Suppressor macrophage (primary cell): Measurements from ENCODE around the gene KRTAP1-5.
"Not testable (repeated sequence)": the region's sequence is repeated elsewhere in the genome, so short reads cannot be mapped to it uniquely, and the experiment has no call there.

ENCODE experiments used
- DNase-seq, 4 experiments: peaks; one replicate each; pipeline ENCODE4 v3.0.0-alpha.2; 2020 to 2022
- total RNA-seq, 17 experiments: gene quantifications; one replicate each; lab custom pipeline; 2026; ENCODE audit warnings: mixed read lengths in 6 of 17, inconsistent platforms in 3 of 17; lab: John Stamatoyannopoulos, UW

The KRTAP1-5 gene
- total RNA-seq, result 0 to 0.22 (median 0) reads per million in 17 experiments

DNA sequence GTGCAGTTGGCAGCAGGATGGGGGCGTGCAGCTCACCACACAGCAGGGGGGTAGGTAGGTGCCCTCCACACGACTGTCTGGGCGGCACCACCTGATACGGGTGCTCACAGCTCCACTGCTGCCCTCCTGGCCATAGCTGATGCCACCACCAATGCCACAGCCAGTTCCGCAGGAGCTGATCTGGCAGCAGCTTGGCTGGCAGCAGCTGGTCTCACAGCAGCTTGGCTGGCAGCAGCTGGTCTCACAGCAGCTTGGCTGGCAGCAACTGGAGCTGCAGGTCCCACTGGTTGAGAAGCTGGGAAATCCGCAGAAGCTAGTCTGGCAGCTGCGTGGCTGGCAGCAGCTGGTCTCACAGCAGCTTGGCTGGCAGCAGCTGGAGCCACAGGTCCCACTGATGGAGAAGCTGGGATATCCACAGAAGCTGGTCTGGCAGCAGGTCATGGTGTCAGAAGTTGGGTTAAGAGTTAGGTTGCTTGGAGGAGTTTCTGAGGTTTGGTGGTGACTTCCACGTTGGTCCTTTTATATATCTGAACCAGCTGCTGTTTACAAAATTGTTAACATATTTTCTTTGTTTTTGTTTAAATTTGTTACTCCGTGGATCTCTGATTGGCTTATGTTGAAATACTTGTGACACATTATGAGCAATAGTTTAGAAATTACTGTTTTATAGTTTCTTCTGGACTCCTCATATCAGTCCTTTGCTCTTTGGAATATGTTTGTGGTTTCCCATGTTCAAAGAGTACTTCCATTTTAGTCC, at the start of gene KRTAP1-5:
KRTAP1-5 (minus strand) TSS at position 494 of the 757 bp plus-strand sequence; CDS start at position 441, 53 bp downstream.
- DNase-seq, result no peak

- DNase-seq, result no peak
Observed at GRCh38 chr17:41076788-41077187, 49.8 kb upstream of the KRTAP1-5 start.

DNA sequence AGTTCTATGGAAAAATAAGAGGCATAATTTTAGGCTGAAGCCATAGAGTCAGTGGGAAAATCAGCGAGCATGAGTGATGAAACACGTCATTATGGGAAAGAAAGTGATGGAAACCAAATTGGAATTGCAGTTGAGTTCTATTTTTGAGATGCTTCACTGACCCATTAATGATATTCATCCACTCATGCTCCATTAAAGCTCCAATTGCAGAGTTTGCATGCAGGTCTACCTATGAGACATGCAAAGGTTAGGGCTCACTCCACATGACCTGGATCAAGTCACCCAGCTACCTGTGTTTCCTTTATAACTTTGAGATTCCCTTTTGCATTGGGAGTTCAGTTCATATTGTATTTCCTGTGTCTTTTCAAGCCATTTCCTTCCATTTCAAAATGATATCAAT, 46.7 kb upstream of the KRTAP1-5 start:
- no peak for DNase-seq

GRCh38 chr17:41071606-41072360, 44.8 kb upstream of the KRTAP1-5 start:
- DNase-seq, result no peak

GRCh38 chr17:41069031-41069430, 42.0 kb upstream of the KRTAP1-5 start:
- DNase-seq, result peak in 3 of 4 experiments; percentile 23 to 49 (median 38)

DNA sequence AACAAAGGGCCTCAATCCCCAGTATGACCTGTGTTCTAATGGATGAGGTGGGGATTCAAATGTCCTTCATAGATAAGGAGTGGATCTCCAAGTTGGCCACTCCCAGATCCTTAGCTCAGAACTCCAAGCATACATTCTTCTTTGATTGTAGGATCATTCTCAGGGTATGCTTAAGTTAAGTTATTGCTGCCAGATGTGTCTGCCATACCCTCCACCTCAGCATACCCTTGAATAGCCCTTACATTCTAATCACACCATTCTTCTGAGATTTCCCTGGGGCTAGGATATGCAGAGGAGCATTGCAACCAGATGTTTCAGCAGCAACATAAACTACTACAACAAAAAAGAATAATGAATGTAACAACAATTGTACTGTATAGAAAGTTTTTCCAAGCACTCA, 40.3 kb upstream of the KRTAP1-5 start:
- no peak for DNase-seq

GRCh38 chr17:41065829-41066624, 39.0 kb upstream of the KRTAP1-5 start, which contains the start of gene KRTAP2-4:
Gene KRTAP2-4, minus strand, starts transcription at chr17:41065879. Its CDS starts 34 bp downstream, at chr17:41065845.
- DNase-seq, result peak in 3 of 4 experiments; percentile 14 to 34 (median 20)

- DNase-seq, result not testable (repeated sequence)
Observed at GRCh38 chr17:41065016-41065689, 38.1 kb upstream of the KRTAP1-5 start.

DNA sequence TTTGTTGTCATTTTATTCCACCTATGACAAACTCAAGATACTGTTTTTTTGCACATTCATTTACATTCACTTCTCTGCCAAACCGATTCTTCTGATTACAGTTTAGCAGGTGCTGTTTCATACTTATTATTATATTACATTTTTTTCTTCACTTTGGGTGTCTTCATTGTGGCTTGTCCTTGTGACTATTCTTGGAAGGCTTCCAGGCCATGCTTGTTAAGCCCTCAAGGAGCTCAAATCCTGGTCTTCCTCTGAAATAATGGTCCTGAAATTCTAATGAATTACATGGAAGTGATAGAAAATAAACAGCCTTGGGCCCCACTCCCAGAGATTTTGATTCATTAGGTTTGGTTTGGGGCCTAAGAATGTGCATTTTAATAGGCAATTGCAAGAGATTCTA, 37.3 kb upstream of the KRTAP1-5 start:
- no peak for DNase-seq

GRCh38 chr17:41063449-41063848, 36.4 kb upstream of the KRTAP1-5 start:
- no peak for DNase-seq

GRCh38 chr17:41061964-41062363, 35.0 kb upstream of the KRTAP1-5 start:
- DNase-seq, result no peak

GRCh38 chr17:41060052-41060604, 33.1 kb upstream of the KRTAP1-5 start, which contains the start of gene KRTAP2-3:
Gene KRTAP2-3, minus strand, starts transcription at chr17:41060114. Its CDS starts 64 bp downstream, at chr17:41060050.
- no peak for DNase-seq

- not testable (repeated sequence) for DNase-seq
Observed at GRCh38 chr17:41059276-41060051, 32.5 kb upstream of the KRTAP1-5 start.

DNA sequence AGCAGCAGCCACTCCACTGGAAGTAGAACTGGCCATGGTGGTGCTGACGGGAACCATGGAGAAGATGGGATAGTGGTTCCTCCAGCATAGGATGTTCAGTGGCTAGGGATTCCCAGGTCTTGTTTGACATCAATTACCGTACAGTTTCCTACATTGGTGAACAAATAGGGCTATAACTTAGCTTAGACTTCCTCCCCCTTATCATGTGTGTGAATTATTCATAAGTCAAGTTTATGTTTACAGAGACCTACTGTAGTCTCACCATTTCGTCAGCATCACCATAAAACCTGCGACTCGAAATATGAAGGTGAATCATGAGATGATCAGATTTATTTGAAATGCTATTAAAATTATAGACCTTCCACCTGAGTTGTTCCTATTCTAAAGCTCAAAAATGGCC, 31.7 kb upstream of the KRTAP1-5 start:
- DNase-seq, result no peak

GRCh38 chr17:41057547-41057946, 30.5 kb upstream of the KRTAP1-5 start:
- no peak for DNase-seq

- DNase-seq, result not testable (repeated sequence)
Observed at GRCh38 chr17:41055130-41055529, 28.1 kb upstream of the KRTAP1-5 start, which contains the start of gene KRTAP2-2. Gene KRTAP2-2, minus strand, starts transcription at chr17:41055230. Its CDS starts 19 bp downstream, at chr17:41055211.

DNA sequence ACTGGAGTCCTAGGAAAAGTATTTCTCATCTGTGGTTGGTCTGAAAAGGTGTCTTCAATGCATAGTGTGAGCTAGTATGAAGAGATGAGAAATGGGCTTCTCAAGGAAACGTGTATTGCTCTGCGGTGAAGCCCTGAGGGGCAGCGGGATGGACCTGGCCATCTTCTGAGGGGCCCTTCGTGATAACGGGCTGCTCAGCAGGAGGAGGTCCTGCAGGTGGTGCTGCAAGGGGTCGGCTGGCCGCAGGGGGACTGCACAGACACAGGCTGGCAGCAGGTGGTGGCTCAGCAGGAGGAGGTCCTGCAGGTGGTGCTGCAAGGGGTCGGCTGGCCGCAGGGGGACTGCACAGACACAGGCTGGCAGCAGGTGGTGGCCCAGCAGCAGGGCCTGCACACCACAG, 27.5 kb upstream of the KRTAP1-5 start:
- not testable (repeated sequence) for DNase-seq

DNA sequence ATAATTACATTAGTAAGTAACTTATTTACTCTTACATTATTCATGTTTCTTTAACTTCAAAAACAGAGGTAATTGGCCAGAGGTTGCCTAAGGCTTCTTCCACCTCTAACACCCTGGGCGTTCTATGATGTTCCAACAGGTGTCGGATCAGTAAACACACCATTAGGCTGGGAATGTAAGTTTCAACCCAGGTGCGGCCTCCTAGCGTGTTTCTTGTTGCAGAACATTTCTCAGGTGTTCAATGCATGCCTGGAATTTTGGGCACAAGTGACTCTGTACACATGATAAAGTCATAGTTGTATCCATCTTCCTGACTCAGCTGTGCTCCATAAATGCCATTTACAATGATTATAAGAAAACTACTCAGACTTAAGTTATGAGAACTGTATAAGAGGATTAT, 27.0 kb upstream of the KRTAP1-5 start:
- no peak for DNase-seq

DNA sequence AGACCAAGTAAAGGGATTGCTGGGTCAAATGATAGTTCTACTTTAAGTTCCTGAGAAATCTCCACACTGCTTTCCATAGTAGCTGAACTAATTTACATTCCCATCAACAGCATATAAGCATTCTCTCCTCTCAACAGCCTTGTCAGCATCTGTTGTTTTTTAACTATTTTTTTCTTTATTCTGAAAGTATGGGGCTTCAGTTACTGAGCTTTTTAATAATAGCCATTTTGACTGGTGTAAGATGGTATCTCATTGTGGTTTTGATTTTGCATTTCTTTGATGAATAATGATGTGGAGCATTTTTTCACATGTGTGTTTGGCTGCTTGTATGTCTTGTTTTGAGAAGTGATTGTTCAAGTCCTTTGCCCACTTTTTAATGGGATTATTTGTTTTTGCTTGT, 25.6 kb upstream of the KRTAP1-5 start:
- no peak for DNase-seq

GRCh38 chr17:41049110-41049509, 22.1 kb upstream of the KRTAP1-5 start:
- no peak for DNase-seq

GRCh38 chr17:41048441-41048840, 21.4 kb upstream of the KRTAP1-5 start:
- DNase-seq, result no peak
